RWPE1 (cell line): ENCODE results near the gene FAM168B.

Source experiments
- CTCF ChIA-PET: fragments of 350-600 bp; sonication (Branson Sonifier 250); formaldehyde crosslinking; extraction: SDS; loops from one replicate; lab custom pipeline; 2021; lab: Yijun Ruan, JAX
- POLR2A ChIA-PET: fragments of 400-600 bp; formaldehyde crosslinking; extraction: SDS; loops from one replicate; lab custom pipeline; 2020; ENCODE audit warnings: antibody characterized with exemption; ENCODE audit not compliant: low non-redundant PET; lab: Yijun Ruan, JAX
- DNase-seq: peaks from one replicate; pipeline ENCODE4 v3.0.0; 2012; ENCODE audit warnings: low spot score
- H3K27ac ChIP-seq: fragments of 450-650 bp; 2 replicates; pipeline ENCODE4 v1.5.1; 2017
- TF ChIP-seq, protein P1 (sequence below): fragments of 450-650 bp; conservative IDR thresholded peaks from 2 replicates; pipeline ENCODE4 v1.5.1; 2017; ENCODE audit warnings: low read depth, mild to moderate bottlenecking

Gene FAM168B

DNA sequence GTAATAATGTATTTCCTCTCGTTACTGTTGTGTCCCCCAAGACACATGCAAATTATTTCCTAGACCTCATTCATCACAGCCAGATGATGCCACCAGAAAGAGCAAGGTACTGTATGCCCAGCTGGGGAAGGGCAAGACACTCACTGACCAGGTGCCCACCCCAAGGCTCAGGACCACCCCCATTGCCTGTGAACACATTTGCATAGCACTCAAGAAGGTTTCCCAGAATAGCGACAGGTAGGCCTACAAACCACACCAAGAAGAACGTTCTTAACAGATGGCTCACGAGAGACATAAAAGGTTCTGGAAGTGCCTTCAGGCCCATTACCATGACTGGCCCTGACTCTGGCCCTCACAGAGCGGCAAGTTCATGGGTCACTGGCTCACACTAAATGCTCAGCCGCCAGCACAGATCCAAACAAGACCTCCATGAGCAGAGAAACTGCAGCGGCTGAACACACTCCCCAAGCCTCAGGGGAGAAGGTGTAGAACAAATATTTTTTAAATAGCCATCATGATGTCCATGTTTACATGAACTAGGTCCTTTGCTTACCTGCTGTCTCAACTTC, 44.0 kb downstream of the FAM168B start:
- ChIA-PET POLR2A (no interaction called here), CTCF (no interaction called here)
- H3K27ac ChIP-seq = peak overlapping the region; percentile 20
- TF ChIP-seq, protein P1, sequence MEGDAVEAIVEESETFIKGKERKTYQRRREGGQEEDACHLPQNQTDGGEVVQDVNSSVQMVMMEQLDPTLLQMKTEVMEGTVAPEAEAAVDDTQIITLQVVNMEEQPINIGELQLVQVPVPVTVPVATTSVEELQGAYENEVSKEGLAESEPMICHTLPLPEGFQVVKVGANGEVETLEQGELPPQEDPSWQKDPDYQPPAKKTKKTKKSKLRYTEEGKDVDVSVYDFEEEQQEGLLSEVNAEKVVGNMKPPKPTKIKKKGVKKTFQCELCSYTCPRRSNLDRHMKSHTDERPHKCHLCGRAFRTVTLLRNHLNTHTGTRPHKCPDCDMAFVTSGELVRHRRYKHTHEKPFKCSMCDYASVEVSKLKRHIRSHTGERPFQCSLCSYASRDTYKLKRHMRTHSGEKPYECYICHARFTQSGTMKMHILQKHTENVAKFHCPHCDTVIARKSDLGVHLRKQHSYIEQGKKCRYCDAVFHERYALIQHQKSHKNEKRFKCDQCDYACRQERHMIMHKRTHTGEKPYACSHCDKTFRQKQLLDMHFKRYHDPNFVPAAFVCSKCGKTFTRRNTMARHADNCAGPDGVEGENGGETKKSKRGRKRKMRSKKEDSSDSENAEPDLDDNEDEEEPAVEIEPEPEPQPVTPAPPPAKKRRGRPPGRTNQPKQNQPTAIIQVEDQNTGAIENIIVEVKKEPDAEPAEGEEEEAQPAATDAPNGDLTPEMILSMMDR = no peak
- DNase-seq = no peak

DNA sequence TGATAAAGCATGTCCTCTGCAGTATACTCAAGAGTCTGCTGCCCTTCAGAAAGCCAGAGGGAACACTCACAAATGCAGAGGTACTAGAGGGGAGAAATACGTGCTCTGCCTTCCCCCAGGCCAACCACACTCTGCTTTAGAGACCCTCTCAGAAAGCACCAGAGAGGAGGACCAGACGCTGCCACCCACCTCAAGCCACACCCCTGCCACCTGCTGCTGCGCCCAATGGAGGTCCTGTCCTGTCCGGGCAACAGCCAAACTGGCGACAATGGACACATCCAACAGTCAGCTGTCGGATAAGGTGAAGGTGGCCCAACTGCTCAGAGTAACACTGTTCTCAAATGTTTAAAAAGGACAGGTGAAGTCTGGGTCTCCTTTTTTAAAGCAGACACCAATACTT, 44.6 kb downstream of the FAM168B start:
- POLR2A ChIA-PET = no interaction called here
- CTCF ChIA-PET = no interaction called here
- DNase-seq = no peak
- H3K27ac ChIP-seq = peak overlapping the region; percentile 35
- TF ChIP-seq, protein P1 = no peak

DNA sequence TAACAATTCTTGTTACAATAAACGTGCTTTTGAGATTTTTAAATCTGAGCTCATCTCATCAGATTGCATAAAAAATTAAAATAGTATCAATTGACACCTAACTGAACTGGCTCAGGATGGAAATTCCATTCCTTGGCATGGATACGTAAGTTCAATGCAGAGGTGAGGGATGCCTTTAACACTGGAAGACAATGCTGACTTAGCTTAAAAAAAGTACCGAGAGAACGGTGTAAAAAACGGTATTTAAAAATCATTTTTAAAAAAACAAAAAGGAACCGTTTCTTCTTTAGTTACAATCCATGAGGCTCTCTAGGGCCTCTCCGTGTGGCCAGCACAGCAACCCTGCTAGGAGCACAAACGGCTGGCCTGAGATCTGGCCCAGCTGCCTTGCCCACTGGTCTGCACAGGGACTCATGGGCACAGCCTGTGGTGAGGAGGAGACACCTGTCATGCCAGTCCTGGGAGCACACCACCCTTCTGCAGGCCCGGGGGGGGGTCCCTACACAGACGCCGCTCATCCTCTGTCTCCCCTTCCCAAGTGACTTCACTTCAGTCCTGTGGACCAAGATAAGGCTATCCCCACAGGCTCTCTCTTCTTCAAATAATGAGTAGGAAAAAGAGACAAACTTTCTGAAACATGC, 45.2 kb downstream of the FAM168B start:
- ChIA-PET CTCF (interaction anchor here (0.9 kb wide), 1 partner anchor 252 kb away, joined by 3 read pairs; no protein-coding TSS in a partner anchor), POLR2A (no interaction called here)
- DNase-seq = no peak
- peak overlapping the region; percentile 35 for H3K27ac ChIP-seq
- TF ChIP-seq, protein P1 = no peak

DNA sequence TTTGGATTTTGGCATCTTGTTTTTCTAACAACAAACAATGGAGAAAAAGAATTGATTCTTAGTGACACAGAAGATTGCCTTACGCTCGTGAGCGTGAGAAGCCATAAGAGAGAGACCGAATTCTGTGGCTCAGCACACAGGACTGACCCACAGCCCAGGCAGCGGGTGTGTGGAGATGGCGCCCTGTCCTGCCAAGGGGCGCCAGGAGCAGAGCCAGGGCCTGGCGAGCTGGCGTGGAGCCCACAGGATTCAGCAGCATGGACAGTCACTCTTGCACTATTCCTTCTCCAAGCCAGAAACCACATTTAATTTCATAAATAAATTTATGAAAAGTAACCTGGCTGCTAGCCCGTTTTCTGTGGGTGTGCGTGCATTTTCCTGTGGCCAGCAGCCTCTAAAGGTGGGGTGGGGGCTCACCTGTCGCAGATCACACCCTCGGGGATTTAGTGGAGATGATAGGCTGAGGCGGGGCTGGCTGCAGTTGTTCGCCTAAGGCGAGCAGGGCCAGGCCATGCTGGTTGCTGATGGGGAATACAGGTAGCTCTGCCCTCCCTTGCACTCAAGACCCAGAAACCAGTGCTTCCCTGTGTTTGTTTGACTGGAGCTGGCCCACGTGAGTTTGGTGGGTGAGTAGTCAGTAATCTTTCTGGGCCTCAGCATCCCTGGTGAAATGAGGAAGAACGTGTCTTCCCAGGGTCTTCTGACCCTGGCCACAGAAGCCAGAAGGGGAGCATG, 46.2 kb downstream of the FAM168B start:
- POLR2A ChIA-PET = no interaction called here
- CTCF ChIA-PET = interaction anchor here (0.9 kb wide), 1 partner anchor 251 kb away, joined by 3 read pairs; no protein-coding TSS in a partner anchor
- TF ChIP-seq, protein P1 = no peak
- no peak for DNase-seq
- H3K27ac ChIP-seq = peak overlapping the region; percentile 53

DNA sequence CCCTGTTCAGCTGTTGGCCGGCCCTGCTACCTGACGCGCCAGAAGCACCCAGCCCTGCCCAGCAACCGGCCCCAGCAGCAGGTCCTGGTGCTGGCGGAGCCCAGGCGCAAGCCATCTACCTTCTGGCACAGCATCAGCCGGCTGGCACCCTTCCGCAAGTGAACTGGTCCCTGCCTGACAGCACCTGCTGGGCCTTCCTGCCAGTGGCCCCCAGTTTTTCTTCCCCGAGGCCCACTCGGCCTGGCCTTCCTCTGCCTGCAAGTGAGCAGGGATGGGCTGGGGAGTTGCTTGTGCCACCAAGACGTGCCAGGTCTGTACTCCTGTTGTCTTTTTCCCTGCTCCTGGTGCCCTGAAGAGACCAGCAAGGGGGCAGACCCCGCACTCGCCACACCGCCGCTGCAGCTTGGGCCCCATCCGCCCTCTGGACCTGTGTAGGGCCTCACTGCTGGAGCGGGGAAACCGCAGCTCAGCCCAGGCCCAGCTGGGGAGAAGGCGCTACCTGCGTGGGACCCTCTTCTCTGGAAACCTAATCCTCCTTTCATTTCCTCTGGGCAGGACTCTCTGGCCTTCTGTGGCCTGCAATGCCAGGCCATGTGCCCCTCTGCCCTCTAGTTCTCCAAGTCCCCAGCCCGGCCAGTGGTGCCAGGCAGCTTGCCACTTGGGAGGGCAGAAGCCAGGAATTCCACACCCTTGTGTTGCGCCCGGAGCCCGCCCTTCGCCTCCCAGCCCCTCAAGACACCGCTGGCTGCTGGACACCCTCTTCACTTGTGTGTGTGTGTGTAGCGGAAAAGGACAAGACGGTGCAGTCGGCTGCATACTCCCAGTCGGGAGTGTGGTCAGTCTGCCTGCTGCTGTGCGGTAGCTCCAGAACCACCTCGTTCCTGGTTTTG, 47.0 kb downstream of the FAM168B start:
- DNase-seq = no peak
- CTCF ChIA-PET = no interaction called here
- TF ChIP-seq, protein P1 = no peak
- POLR2A ChIA-PET = no interaction called here
- peak overlapping the region; percentile 53 for H3K27ac ChIP-seq
